ENCODE measurements around the gene AMPD3. TPM values are rescaled to one million over a fixed set of nuclear protein-coding genes. Genes with fewer than 3 reads are reported as not detected.

The AMPD3 gene
- total RNA-seq, 1 experiment from 2014 or later: 0.19 TPM

GRCh38 chr11:10459029-10459970 is 4.2 kb downstream of the AMPD3 start:
- Histone ChIP-seq H3K27ac (ENCODE audit: low read depth, low read length, poor library complexity, severe bottlenecking) (no peak overlapping the region), H3K27me3 (replicated peaks; ENCODE audit: insufficient read depth, low read depth, low read length, poor library complexity) (no peaks in the 10 kb centered on the region), H3K4me3 (ENCODE audit: low read depth, low read length, poor library complexity, severe bottlenecking) (no peak overlapping the region), H3K4me1 (ENCODE audit: insufficient read depth, low read length, poor library complexity, severe bottlenecking) (no peaks in the 10 kb centered on the region), H3K9me3 (ENCODE audit: low read depth, low read length, poor library complexity, severe bottlenecking) (no peaks in the 10 kb centered on the region), H3K36me3 (ENCODE audit: insufficient read depth, low read length, poor library complexity, severe bottlenecking) (no peaks in the 10 kb centered on the region)
- no peak for TF ChIP-seq EZH2 (IDR thresholded peaks at IDR 0.05; ENCODE audit: borderline replicate concordance, low read depth, low read length, poor library complexity, severe bottlenecking)
- TF ChIP-seq CTCF (conservative IDR thresholded peaks at IDR 0.05; ENCODE audit: low read depth, low read length): no peak
- no peak for DNase-seq (ENCODE audit: low spot score)
- ChIA-PET CTCF (no interaction called here), POLR2A (ENCODE audit: low non-redundant PET) (no interaction called here)
- no TSS peak for BruUV-seq (replicated peaks)
- intact Hi-C loops (cut with micrococcal nuclease; ENCODE audit: unreplicated experiment): no loop called here

DNA sequence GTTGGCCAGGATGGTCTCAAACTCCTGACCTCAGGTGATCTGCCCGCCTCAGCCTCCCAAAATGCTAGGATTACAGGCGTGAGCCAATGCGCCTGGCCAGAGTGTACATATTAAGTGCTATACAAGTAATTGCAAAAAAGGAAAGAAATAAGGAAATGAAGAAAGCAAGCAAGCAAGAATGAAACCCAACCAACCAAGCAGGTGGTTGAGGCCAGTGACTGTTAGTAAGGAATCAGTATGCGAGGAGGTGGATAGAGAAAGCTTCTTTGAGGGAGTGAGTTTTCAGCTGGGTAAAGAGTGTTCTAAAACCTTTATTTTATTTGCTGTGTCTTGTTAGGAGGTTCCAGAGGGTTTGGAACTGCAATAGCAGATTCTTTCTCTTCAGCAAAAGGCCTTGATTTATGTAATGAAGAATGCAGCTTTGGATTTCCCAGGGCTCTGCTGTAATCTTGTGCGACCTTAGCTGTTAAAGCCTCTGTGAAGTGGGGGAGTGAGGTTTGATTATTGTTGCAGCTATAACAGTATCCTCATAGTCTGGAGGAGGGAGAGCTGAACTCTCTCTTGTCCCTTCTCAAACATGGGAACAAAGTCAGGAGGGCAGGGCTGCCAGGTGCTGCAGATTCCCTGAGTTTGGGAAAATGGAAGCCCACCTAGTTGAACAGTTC is 5.7 kb downstream of the AMPD3 start:
- no peak for DNase-seq (ENCODE audit: low spot score)
- no TSS peak for BruUV-seq (replicated peaks)
- POLR2A ChIA-PET (ENCODE audit: low non-redundant PET): no interaction called here

More for the DNA sequence above, 5.7 kb downstream of the AMPD3 start:
- Histone ChIP-seq H3K27me3 (replicated peaks; ENCODE audit: insufficient read depth, low read depth, low read length, poor library complexity) (no peaks in the 10 kb centered on the region), H3K27ac (ENCODE audit: low read depth, low read length, poor library complexity, severe bottlenecking) (no peak overlapping the region), H3K36me3 (ENCODE audit: insufficient read depth, low read length, poor library complexity, severe bottlenecking) (no peaks in the 10 kb centered on the region), H3K9me3 (ENCODE audit: low read depth, low read length, poor library complexity, severe bottlenecking) (no peaks in the 10 kb centered on the region), H3K4me1 (ENCODE audit: insufficient read depth, low read length, poor library complexity, severe bottlenecking) (no peaks in the 10 kb centered on the region), H3K4me3 (ENCODE audit: low read depth, low read length, poor library complexity, severe bottlenecking) (no peak overlapping the region)
- CTCF ChIA-PET: interaction anchor here (0.6 kb wide), 1 partner anchor 56 kb away, joined by 3 read pairs; no protein-coding TSS in a partner anchor
- TF ChIP-seq EZH2 (IDR thresholded peaks at IDR 0.05; ENCODE audit: borderline replicate concordance, low read depth, low read length, poor library complexity, severe bottlenecking): no peak
- no peak for TF ChIP-seq CTCF (conservative IDR thresholded peaks at IDR 0.05; ENCODE audit: low read depth, low read length)
- intact Hi-C loops (cut with micrococcal nuclease; ENCODE audit: unreplicated experiment): no loop called here
